A673 (cell line): Measurements from ENCODE around the gene ACACA.

Experiments used
- CTCF ChIP-seq: fragments of 300-800, 200-600 bp; sonication (generic); conservative IDR thresholded peaks from 2 replicates; pipeline ENCODE4 v1.5.1; 2017; ENCODE audit warnings: low read depth, mild to moderate bottlenecking, antibody characterized with exemption, low read length, moderate library complexity, mixed read lengths
- EZH2 ChIP-seq: fragments of 200-600 bp; sonication (generic); IDR thresholded peaks from 2 replicates; pipeline ENCODE4 v1.6.1; 2017; ENCODE audit warnings: borderline replicate concordance, low read depth, mild to moderate bottlenecking, mixed read lengths, antibody characterized with exemption, low read length; ENCODE audit not compliant: poor library complexity, severe bottlenecking

- TF ChIP-seq CTCF, result no peak
- no peak for TF ChIP-seq EZH2
Observed at GRCh38 chr17:37230633-37231032, 176.0 kb downstream of the ACACA start.
